Body of pancreas (tissue), 4 donors: Measurements from ENCODE around the gene TAF1C.

Experiments
- CTCF ChIP-seq, 7 experiments: fragments of 450-650 bp in 4 of 7; fragments of 200-600 bp in 3 of 7; sonication (generic) in 3 of 7; IDR thresholded peaks; one replicate each; pipeline ENCODE4 v1.5.1; 2016 to 2019; ENCODE audit warnings: antibody characterized with exemption in 7 of 7
- POLR2A ChIP-seq, 3 donors: fragments of 450-650 bp; IDR thresholded peaks; one replicate each; pipeline ENCODE4 v1.6.1; 2016; ENCODE audit warnings: antibody characterized with exemption in 3 of 3, mild to moderate bottlenecking in 2 of 3

DNA sequence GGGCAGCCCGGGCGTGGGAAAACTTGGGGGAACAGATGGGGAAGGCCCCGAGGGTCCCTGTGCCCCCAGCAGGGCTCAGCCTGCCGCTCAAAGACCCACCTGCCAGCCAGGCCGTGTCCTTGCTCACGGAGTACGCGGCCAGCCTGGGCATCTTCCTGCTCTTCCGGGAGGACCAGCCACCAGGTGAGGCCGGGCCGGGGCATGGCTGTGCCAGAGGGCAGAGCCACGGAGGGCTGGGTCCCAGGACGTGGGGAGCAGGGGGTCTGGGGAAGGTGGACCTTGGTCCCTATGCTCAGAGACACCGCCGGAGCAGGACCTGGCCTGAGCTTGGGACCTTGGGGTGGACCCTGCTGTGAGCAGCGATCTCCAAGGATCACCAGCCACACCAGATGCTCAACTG lies 4.6 kb upstream of the TAF1C start:
- TF ChIP-seq POLR2A (IDR thresholded peaks at IDR 0.05) (no peak), CTCF (IDR thresholded peaks at IDR 0.05) (no peak)
